Left kidney (tissue), 2 donors: ENCODE measurements around the gene AP3S2. TPM values are rescaled to one million over a fixed set of nuclear protein-coding genes. Genes with fewer than 3 reads are reported as not detected.
"Not testable (repeated sequence)": the region's sequence is repeated elsewhere in the genome, so short reads cannot be mapped to it uniquely, and the experiment has no call there.

Experiments used
- DNase-seq: peaks from one replicate; pipeline ENCODE4 v3.0.0-alpha.2; 2013
- polyA plus RNA-seq: library from polyadenylated mRNA; unstranded; fragments of 120-200 nt; gene quantifications from one replicate; pipeline ENCODE4 v1.2.1, GENCODE V29; 2013; ENCODE audit not compliant: insufficient read length

The AP3S2 gene
- polyA plus RNA-seq, 1 donor = 49.1 TPM

DNA sequence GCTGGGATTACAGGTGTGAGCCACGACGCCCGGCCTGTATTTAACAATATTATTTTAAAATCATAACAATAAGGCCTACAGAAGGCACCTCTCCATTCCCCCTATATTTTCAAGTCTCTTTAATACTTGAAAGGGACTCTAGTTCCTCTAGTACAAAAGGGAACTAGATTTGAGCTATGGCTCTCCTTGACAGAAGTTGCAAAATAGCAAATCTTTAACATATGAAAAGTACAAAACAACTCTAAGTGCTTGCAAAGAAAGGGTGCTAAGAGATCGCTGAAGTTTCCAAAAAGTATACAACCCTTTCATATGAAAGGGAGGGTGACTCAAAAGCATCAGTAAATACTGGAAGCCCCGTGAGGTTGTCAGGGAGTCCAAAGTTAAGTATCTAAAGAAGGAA lies 23.8 kb downstream of the AP3S2 start:
- DNase-seq = no peak

DNA sequence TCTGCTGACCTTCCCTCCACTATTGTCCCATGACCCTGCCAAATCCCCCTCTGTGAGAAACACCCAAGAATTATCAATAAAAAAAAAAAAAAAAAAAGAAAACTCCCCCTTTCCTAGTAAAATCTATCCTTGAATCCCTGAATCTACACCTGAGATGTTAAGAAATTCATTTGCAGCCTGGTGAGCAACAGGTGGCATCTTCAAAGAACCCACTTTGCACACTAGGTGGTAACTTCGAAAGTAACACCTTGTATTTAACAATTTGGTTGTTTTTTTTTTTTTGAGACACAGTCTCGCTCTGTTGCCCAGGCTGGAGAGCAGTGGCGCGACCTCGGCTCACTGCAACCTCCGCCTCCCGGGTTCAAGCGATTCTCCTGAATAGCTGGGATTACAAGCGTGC lies 24.3 kb downstream of the AP3S2 start:
- not testable (repeated sequence) for DNase-seq

DNA sequence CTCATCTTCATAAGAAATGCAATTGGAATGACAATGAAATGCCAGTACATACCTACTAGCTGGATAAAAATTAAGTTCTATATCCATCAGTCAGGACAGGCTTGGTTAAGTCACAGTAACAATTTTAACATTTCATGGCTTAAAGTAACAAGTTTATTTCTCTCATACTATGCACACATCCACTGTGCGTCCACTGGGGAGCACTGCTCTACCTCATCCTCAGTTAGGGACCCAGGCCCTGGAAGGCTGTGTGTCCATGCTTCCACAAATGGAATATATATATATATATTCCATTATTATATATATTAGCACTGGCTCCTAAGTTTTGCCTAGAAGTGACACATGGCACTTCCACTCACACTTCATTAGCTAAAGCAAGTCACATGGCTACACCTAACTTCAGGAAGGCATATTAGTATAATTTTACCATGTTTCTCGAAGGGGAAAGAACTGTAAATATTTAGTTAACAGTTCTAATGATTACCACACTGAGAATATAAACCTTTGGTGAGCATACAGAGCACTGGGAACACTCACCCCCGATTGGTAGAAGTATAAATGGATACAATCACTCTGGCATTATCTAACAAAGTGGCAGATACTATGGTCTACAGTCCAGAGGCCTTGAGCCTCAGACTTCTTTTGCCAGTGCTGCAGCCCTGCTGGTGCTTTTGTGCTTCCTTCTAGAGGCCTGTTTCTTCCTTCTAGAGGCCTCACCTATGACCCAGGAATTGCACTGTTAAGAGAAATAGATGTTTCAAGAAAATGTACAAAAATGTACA lies 28.6 kb downstream of the AP3S2 start:
- no peak for DNase-seq

DNA sequence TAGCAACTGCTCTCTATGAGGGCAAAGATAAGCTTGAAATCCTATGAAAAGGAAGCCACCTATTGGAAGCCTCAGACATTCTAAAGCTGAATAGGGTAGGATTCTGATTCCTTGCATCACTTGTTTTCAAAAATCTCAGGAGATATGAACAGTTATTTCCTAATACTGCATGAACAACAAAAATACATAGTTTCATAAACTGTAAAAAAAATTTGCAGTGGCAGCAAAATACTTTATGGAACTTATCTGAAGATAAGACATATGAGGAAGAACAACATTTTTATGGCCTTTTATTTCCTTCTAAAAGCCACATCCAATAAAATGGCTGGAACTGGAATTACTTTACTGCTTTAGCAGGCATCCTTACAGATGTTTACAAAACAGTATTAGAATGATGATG lies 29.9 kb downstream of the AP3S2 start:
- DNase-seq = no peak

DNA sequence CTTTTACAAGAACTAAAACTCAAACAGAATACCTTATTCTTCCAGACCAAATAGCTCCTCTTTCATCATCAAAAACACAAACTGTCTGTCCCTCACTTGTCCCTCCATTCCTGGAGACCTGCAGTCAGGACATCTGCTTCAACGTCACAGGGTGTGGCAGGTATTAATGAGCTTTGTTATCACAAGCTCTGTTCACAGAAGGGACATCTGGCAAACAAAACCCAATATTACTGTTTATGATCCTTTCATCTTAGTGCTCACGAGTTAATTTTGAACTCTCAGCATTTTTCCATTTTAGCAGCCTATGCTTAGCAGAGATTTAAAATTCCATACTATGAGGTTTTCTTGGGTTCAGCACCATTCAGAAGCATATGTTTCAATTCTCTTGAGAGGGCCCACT lies 32.9 kb downstream of the AP3S2 start:
- no peak for DNase-seq

DNA sequence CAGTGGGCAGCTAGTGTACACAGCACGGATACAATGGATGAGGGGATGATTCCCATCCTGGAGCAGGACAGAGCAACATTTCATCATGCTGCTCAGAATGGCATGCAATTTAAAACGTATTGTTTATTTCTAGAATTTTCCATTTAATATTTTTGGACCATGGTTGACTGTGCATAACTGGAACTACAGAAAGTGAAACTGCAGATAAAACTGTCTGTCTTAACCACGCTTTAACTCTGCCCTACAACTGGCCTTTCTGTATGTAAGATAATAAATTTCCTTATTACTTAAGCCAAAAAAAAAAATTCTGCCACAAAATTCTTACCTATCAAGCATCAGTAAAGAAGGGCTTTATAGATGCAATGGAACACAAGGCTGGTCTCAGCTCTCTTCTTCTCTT lies 33.4 kb downstream of the AP3S2 start:
- no peak for DNase-seq

DNA sequence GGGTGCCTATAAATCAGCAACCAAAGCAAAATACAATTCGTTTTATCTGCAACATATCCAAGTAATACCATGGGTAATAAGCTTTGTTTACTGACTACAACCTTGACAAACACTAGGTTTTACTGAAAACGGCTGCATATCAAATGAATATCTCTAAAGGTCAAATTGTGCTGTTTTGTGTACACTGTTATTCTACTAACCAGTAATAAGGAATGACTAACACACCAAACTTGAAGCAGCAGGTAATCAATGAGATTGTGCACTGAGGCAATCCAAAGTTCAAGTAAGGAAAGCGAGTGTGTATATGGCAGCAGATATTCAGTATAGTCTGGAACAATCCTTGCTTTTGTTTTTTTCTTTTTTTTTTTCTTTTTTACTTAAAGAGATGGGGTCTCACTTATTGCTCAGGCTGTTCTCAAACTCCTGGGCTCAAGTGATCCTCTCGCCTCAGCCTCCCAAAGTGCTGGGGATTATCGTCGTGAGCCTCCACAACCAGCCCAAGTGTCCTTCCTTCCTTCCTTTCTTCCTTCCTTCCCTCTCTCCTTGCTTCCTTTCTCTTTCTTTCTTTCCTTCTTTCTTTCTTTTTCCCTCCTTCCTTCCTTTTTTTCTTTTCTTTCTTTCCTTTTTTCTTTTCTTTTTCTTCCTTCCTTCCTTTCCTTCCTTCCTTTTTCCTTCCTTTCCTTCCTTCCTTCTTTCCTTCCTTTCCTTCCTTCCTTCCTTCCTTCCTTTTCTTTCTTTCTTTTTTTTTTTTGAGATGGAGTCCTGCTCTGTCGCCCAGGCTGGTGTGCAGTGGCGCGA lies 34.9 kb downstream of the AP3S2 start:
- DNase-seq = no peak

DNA sequence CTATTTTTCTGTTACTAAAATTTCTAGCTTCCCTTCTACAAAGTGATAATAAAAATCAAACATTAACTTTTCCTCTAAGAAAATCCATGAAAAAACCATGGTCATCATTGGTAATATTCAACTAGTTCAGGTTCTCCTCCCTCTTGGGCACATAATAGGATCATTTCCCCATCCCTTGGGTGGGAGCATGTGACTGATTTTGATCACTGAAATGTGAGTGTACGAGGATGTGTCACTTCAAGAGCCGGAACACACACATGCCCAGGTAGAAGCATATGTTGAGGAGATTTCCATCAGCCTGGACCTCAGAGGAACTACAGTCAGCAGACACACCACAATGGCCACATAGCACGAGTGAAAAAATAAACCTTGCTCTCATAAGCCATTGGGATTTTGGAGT lies 36.1 kb downstream of the AP3S2 start:
- DNase-seq = no peak

DNA sequence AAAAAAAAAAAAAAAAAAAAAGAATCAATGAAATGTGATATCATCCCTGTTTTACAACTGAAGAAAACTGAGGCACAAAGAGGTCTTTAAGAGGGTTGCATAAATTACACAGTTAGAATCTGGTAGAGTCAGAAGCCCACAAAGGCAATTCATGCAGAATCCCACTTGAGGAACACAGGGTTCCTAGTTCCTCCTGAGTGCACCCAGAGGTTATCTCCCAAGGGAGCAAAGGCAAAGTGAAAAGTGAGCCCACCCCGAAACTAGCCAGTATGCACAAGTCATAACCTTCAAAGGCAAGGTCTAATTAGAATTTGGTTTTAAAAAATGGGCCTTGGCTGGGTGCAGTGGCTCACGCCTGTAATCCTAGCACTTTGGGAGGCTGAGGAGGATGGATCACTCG lies 37.8 kb downstream of the AP3S2 start:
- no peak for DNase-seq

DNA sequence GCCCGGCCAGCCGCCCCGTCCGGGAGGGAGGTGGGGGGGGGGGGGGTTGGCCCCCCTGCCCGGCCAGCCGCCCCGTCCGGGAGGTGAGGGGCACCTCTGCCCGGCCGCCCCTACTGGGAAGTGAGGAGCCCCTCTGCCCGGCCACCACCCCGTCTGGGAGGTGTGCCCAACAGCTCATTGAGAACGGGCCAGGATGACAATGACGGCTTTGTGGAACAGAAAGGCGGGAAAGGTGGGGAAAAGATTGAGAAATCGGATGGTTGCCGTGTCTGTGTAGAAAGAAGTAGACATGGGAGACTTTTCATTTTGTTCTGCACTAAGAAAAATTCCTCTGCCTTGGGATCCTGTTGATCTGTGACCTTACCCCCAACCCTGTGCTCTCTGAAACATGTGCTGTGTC lies 38.9 kb downstream of the AP3S2 start:
- DNase-seq = not testable (repeated sequence)

DNA sequence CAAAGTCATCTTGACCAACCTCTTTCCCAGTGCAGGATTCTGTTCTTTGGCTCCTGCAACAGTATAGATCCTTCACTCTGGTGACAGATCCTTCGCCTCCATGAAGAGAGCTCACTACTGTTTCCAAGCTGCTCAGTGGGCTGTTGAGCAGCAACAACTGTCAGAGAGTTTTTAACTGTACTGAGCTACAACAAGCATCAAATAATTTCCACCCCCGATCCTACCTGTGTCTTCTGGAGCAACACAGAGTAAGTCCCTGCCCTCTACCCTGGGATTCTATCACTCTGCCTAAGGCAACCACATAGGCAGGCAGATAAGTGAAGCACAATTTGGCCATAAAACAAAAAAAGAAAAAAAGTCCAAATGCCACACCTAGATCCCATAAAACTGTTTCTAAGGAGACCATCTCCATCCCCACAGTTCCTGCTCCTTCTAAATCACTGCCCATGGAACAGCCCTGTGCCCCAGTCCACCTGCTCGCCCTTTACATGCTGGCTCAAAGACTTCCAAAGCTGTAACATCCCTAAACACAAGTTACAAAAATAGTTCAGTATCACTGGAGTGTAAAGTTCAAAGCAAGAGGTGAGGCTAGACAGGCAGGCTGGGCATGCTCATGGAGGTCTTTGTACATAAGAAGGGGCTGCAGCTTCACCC lies 41.3 kb downstream of the AP3S2 start:
- no peak for DNase-seq

DNA sequence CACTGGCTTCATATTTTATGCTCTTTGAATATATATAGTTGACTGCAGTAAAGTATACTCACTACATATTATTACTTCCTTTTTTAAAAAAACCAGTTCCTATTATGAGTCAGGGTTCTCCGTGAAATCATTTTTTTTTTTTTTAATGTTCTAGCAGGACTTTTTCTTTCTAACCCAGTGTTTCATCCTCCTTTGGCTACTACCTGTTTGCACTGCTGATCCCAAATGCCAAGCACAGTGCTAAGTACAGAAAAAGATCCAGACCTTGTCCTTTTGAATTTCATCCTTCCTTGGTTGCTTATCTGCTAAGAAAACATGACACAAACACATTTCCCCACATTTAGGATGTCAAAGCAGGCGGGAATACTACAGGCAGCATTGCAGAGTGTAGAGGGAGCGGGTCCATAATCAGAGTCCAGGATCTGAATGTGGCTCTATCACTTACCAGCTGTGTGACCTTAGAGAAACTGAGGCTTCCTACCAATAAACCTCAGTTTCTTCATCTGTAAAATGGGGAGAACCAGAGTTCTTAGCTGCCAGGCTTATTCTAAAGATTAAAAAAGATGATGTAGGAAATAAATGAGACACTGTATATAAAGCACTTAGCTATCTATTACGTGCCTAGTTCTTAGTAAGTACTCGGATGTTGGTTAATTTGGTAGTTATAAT lies 42.0 kb downstream of the AP3S2 start:
- DNase-seq = no peak

DNA sequence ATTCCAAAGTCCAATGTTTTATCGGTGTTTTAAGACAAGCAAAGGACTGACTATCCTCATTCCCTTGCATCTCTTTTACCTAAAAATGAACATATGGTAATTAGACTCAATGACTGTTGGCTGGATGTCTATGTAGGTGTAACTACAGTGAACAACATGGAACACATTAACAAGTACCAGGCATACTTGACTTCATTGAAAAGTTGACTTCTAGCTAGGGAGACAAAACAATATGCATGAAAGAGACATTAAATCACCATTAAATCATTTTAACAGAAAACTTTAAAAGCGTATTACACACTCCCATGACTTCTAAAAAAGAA lies 44.9 kb downstream of the AP3S2 start:
- no peak for DNase-seq

DNA sequence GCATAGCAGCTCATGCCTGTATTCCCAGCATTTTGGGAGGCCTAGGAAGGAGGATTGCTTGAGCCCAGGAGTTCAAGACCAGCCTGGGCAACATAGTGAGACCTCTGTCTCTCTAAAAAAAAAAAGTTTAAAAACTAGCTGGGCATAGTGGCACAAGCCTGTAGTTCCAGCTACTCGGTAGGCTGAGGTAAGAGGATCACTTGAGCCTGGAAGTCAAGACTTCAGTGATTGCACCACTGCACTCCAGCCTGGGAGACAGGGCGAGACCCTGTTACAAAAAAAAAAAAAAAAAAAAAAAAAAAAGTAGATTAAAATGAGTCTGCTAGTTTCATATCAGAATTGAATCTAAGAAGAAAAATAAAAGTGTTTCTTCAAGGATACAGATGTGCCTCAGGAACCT lies 46.7 kb downstream of the AP3S2 start:
- DNase-seq = no peak

DNA sequence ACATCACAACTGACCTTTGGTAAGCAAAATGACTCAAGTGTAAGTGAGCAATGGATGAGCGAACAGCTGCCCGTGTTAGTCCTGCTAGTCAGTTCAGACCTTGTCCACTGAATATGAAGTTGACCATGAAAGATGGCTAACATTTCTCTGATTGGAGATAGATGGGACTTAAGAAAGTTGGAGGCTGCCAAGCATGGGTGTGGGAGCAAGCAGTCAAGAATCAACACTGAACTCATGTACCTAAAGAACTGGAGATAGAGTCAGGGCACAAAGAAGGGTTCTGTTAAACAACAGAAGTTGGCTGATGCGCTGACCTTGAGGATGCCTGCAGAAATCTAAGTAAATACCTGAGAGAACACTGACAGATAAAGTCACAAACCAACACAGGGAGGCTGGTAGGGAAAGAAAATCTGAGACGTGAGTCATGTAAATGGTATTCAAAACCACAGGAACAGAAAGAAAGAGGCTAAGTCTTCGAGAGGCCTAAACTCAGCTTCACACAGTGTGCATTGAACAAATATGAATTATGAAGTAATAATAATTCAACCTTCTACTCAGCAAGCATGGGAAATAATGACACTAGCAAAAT lies 48.4 kb downstream of the AP3S2 start:
- no peak for DNase-seq

DNA sequence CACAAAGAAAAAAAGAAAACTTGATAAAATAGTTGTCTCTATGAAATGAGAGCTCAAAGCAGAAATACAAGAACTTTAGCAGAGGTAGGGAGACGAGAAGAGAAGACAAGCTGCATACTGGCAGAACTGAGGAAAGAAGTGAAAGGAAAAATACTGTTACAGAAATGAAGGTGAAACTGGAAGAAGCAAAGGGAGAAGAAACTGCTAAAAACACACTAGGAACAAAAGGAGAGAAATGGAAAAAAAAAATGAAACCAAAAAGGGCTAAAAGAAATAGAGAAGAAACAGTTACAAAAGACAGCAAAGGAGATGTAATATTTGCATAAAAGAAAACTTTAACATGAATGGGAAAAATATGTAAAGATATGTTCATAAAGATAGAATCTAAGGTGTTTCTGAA lies 51.8 kb downstream of the AP3S2 start:
- no peak for DNase-seq

DNA sequence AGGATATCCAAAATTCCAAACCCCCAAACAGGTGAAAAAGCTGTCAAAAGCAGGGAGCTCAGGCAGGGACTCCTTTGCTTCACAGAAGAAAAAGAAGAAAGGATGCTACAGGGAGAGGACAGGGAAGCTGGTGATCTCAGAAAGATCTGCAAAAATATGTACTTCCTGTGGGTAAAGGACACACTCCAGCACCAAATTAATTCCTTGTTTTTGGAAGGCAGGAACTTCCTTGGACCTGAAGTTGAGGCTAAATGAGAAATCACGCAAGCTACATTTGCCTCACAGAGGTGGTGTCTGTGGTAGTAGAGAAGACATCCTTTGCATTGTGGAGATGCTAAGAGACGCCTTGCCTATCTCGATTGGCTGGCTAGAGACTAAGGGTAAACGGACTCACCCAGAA lies 52.5 kb downstream of the AP3S2 start:
- DNase-seq = no peak

DNA sequence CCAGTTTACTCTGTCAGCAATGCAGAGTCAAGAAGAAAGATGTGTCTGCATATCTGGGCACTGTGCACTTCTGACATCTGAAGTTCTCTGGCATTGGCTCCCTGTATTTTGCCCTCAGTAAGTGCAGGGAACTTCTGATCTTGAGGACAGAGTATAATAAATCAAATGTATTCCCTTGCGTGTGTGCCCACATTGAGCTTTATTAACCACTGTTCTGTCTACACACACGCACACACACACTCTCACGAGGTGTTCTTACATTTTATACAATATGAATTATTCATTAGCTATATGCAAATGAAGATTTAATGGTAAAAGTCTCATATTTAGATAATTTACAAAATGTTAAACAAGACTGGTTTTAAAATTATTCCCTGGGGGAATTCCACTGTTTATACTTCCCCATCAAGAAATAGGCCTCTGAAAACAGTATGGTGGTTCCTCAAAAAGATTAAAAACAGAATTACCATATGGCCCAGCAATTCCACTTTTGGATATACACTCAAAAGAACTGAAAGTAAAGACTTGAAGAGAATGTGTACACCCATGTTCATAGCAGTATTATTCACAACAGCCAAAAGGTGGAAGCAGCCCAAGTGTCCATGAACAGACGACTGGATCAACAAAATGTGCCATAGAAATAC lies 54.5 kb downstream of the AP3S2 start:
- no peak for DNase-seq

DNA sequence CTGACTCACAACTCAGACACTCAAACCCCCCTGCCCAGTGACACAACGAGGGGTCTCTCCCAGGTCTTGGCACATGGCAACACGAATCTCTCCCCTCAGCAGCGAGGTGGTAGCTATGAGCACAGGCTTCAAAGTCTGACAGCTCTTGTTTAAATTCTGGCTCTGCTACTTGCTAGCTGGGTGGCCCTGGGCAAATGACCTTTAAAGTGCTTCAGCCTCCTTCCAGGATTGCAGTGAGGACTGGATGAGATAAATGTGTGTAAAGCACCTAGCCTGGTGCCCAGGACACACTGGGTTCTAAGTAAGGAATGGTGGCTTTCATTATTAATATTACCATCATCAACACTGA lies 56.0 kb downstream of the AP3S2 start:
- no peak for DNase-seq

DNA sequence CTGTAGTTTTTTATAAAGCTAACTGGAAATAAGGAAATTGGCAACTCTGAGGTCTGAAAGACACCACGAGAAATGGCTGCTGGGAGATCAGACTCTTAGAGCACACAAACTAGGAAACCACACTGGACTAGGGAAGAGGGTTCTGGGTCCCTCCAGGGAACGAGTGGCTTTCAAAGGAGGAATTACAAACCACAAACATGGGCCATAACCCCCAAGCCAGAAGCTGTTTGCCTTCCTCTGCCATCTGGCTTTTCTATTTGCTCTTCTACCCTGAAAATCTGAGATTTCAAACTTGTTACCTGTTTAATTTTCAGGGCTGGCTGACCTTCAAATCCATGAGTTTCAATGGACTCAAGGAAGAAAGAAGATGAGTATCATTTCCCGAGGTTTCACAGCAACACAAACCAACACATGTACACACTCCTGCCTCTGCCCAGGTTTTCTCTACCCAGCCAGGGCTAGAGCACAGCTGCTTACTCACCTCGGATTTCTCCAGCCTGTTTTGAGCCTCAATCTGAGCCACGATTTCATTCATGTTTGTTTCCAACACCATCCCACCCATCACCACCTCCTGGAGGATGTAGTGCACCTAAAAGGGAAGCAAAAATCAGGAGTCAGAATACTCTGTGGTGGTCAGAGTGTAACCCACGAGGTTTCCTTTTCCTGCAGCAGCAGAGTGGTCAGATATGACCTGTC lies 56.5 kb downstream of the AP3S2 start:
- no peak for DNase-seq
